GM12873 (cell line): ENCODE results near the gene MAPK8IP2.

Source experiments
- CTCF ChIP-seq: IDR thresholded peaks from 2 replicates; pipeline ENCODE4 v1.5.1; 2012; ENCODE audit warnings: low read depth, mild to moderate bottlenecking, moderate library complexity, low read length, control low read depth; ENCODE audit not compliant: insufficient read depth; ENCODE audit errors: missing control alignments

Gene MAPK8IP2

GRCh38 chr22:50581031-50581949 is 19.3 kb upstream of the MAPK8IP2 start:
- TF ChIP-seq CTCF: no peak

- TF ChIP-seq CTCF: no peak
These were observed 18.6 kb upstream of the MAPK8IP2 start for GRCh38 chr22:50581950-50582492.

GRCh38 chr22:50582493-50583293 is 17.9 kb upstream of the MAPK8IP2 start, which contains the start of gene CHKB:
CHKB (minus strand) TSS chr22:50582849; CDS start chr22:50582781, 68 bp downstream.
- TF ChIP-seq CTCF: no peak

GRCh38 chr22:50583294-50583861 is 17.2 kb upstream of the MAPK8IP2 start:
- no peak for TF ChIP-seq CTCF

GRCh38 chr22:50584106-50585096 is 16.2 kb upstream of the MAPK8IP2 start:
- TF ChIP-seq CTCF: no peak

GRCh38 chr22:50585238-50585637 is 15.4 kb upstream of the MAPK8IP2 start:
- no peak for TF ChIP-seq CTCF
